Measurements from ENCODE around the gene TNRC6B. TPM values are rescaled to one million over a fixed set of nuclear protein-coding genes. Genes with fewer than 3 reads are reported as not detected.
"Not testable (repeated sequence)": the region's sequence is repeated elsewhere in the genome, so short reads cannot be mapped to it uniquely, and the experiment has no call there.

The TNRC6B gene
- total RNA-seq, 2 experiments from 2014 or later: 27.9 to 29.2 TPM

GRCh38 chr22:40179526-40179925 is 1.8 kb downstream of the TNRC6B start:
- CTCF ChIA-PET: interaction anchor here (1.7 to 3.4 kb wide), 2 partner anchors 15 to 17 kb away, joined by 5 to 12 read pairs; no protein-coding TSS in a partner anchor
- POLR2A ChIA-PET: interaction anchor here (0.6 to 2.0 kb wide), 3 partner anchors 17 to 652 kb away, joined by 3 to 10 read pairs (median 6); no protein-coding TSS in a partner anchor

GRCh38 chr22:40180403-40180802 is 2.7 kb downstream of the TNRC6B start:
- POLR2A ChIA-PET: interaction anchor here (2.0 kb wide), 1 partner anchor 136 kb away, joined by 10 read pairs; no protein-coding TSS in a partner anchor
- CTCF ChIA-PET: interaction anchor here (0.6 to 3.4 kb wide), 3 partner anchors 9 to 16 kb away, joined by 3 to 12 read pairs (median 5); no protein-coding TSS in a partner anchor

GRCh38 chr22:40181323-40181722 is 3.6 kb downstream of the TNRC6B start:
- CTCF ChIA-PET: interaction anchor here (0.7 to 3.4 kb wide), 3 partner anchors 13 to 141 kb away, joined by 3 to 12 read pairs (median 5); no protein-coding TSS in a partner anchor
- POLR2A ChIA-PET: no interaction called here

GRCh38 chr22:40182231-40182835 is 4.6 kb downstream of the TNRC6B start:
- POLR2A ChIA-PET: no interaction called here
- CTCF ChIA-PET: no interaction called here

- POLR2A ChIA-PET: no interaction called here
- CTCF ChIA-PET: no interaction called here
Observed at GRCh38 chr22:40183029-40183581, 5.4 kb downstream of the TNRC6B start.

GRCh38 chr22:40183603-40184002 is 5.9 kb downstream of the TNRC6B start:
- POLR2A ChIA-PET, CTCF ChIA-PET: not testable (repeated sequence)

GRCh38 chr22:40187389-40187788 is 9.7 kb downstream of the TNRC6B start:
- ChIA-PET POLR2A (no interaction called here), CTCF (no interaction called here)

GRCh38 chr22:40189997-40190396 is 12.3 kb downstream of the TNRC6B start:
- ChIA-PET POLR2A (no interaction called here), CTCF (no interaction called here)

- ChIA-PET CTCF (interaction anchor here (1.1 kb wide), 1 partner anchor 158 kb away, joined by 6 read pairs; no protein-coding TSS in a partner anchor), POLR2A (no interaction called here)
Observed at GRCh38 chr22:40190501-40190900, 12.8 kb downstream of the TNRC6B start.

- ChIA-PET POLR2A (interaction anchor here (1.1 kb wide), 1 partner anchor 150 kb away, joined by 3 read pairs; no protein-coding TSS in a partner anchor), CTCF (interaction anchor here (0.6 to 3.1 kb wide), 5 partner anchors 14 to 155 kb away, joined by 3 to 12 read pairs (median 3); no protein-coding TSS in a partner anchor)
Observed at GRCh38 chr22:40193429-40194421, 16.0 kb downstream of the TNRC6B start.

GRCh38 chr22:40194656-40195055 is 16.9 kb downstream of the TNRC6B start:
- ChIA-PET POLR2A (interaction anchor here (0.6 to 1.2 kb wide), 2 partner anchors 63 to 68 kb away, joined by 3 read pairs; no protein-coding TSS in a partner anchor), CTCF (interaction anchor here (2.1 to 3.1 kb wide), 2 partner anchors 15 to 58 kb away, joined by 4 to 12 read pairs; no protein-coding TSS in a partner anchor)

GRCh38 chr22:40196628-40197360 is 19.1 kb downstream of the TNRC6B start:
- ChIA-PET POLR2A (interaction anchor here (1.2 to 1.8 kb wide), 3 partner anchors 18 to 150 kb away, joined by 5 to 6 read pairs (median 5); partner anchors contain the start of genes ADSL and TNRC6B), CTCF (interaction anchor here (0.6 to 1.7 kb wide), 6 partner anchors 12 to 153 kb away, joined by 3 to 5 read pairs (median 3); no protein-coding TSS in a partner anchor)

GRCh38 chr22:40197421-40197820 is 19.7 kb downstream of the TNRC6B start:
- ChIA-PET POLR2A (interaction anchor here (1.2 to 1.8 kb wide), 3 partner anchors 19 to 149 kb away, joined by 5 to 6 read pairs (median 5); partner anchors contain the start of genes ADSL and TNRC6B), CTCF (interaction anchor here (0.7 to 1.7 kb wide), 4 partner anchors 11 to 152 kb away, joined by 3 to 5 read pairs (median 3); no protein-coding TSS in a partner anchor)

- ChIA-PET POLR2A (no interaction called here), CTCF (no interaction called here)
Observed at GRCh38 chr22:40198733-40199132, 21.0 kb downstream of the TNRC6B start.

- ChIA-PET POLR2A (no interaction called here), CTCF (interaction anchor here (1.3 kb wide), 1 partner anchor 22 kb away, joined by 5 read pairs; the partner anchor contains the start of gene TNRC6B)
Observed at GRCh38 chr22:40199223-40199622, 21.5 kb downstream of the TNRC6B start.

GRCh38 chr22:40199852-40200251 is 22.1 kb downstream of the TNRC6B start:
- CTCF ChIA-PET: interaction anchor here (1.3 kb wide), 1 partner anchor 23 kb away, joined by 5 read pairs; the partner anchor contains the start of gene TNRC6B
- POLR2A ChIA-PET: no interaction called here

GRCh38 chr22:40200795-40201530 is 23.2 kb downstream of the TNRC6B start:
- ChIA-PET POLR2A (interaction anchor here (1.5 kb wide), 1 partner anchor 157 kb away, joined by 3 read pairs; no protein-coding TSS in a partner anchor), CTCF (interaction anchor here (1.3 kb wide), 1 partner anchor 24 kb away, joined by 5 read pairs; the partner anchor contains the start of gene TNRC6B)
